Ovary (tissue), 9 donors: ENCODE results near the gene PGBD5. TPM values are rescaled to one million over a fixed set of nuclear protein-coding genes. Genes with fewer than 3 reads are reported as not detected.

Experiments used
- DNase-seq, 5 donors: peaks; one replicate each; pipeline ENCODE4 v3.0.0-alpha.2; 2019 to 2020
- H3K27ac ChIP-seq, 2 donors: fragments of 200-600 bp; one replicate each; pipeline versions ENCODE4 v1.5.1 to v1.8.0; 2019 to 2022
- H3K27me3 ChIP-seq: fragments of 200-600 bp; one replicate; pipeline ENCODE4 v1.8.0; 2022
- H3K36me3 ChIP-seq: fragments of 200-600 bp; sonication (generic); one replicate; pipeline ENCODE4 v1.5.1; 2019
- H3K4me1 ChIP-seq: one replicate; pipeline ENCODE4 v1.8.1; 2013; ENCODE audit warnings: mild to moderate bottlenecking, moderate library complexity; ENCODE audit not compliant: insufficient read depth
- H3K4me3 ChIP-seq: fragments of 200-600 bp; sonication (generic); one replicate; pipeline ENCODE4 v1.5.1; 2017
- H3K9me3 ChIP-seq, 2 donors: fragments of 200-600 bp in 1 of 2; sonication (generic) in 1 of 2; one replicate each; pipeline versions ENCODE4 v1.5.1 to v1.8.1; 2013 to 2019; ENCODE audit warnings: mild to moderate bottlenecking in 1 of 2, moderate library complexity in 1 of 2
- EP300 ChIP-seq: sonication (generic); formaldehyde crosslinking; IDR thresholded peaks from one replicate; pipeline ENCODE4 v1.6.1; 2017; ENCODE audit warnings: antibody characterized with exemption
- POLR2A ChIP-seq: fragments of 450-650 bp; IDR thresholded peaks from one replicate; pipeline ENCODE4 v1.6.1; 2017; ENCODE audit warnings: antibody characterized with exemption, mild to moderate bottlenecking, moderate library complexity
- WGBS, 3 donors: extraction: QIAGEN DNeasy Blood & Tissue Kit in 1 of 3; methylation state at CpG; one replicate each; pipeline versions ENCODE4 v1.1.5 to v1.1.7; 2013 to 2017; 5-methylcytosine and 5-hydroxymethylcytosine counted together
- intact Hi-C, 4 donors: fragments of 100-400 bp; cut with DNase I; formaldehyde crosslinking; loops; one replicate each; pipeline versions ENCODE4 v1.11.0 to v1.15.1; 2022 to 2023
- polyA plus RNA-seq, 2 donors: library from polyadenylated mRNA; stranded (reverse); fragments of 200-250 nt in 1 of 2; fragments of 350-450 nt in 1 of 2; fragmentation: Illumina TruSeq in 1 of 2; extraction: RNeasy Lipid Tissue Mini Kit (QIAGEN cat#74804) in 1 of 2; gene quantifications; one replicate each; pipeline ENCODE4 v1.2.3, GENCODE V29; 2013 to 2014
- total RNA-seq, 7 donors: library from RNA; depleted of rRNA in 2 of 7; stranded (reverse); fragments of >200 nt in 2 of 7; fragmentation: NEBNext Ultra II Directional in 3 of 7; extraction: Animal tissue kit (Norgen Biotek cat#: 25700) in 3 of 7; gene quantifications; one replicate each; pipeline versions ENCODE4 v1.1.0 to v1.2.4, GENCODE V29; 2016 to 2023
- TF ChIP-seq, protein P1 (sequence below), 3 donors: fragments of 450-650 bp in 2 of 3; fragments of 200-600 bp in 1 of 3; IDR thresholded peaks; one replicate each; pipeline versions ENCODE4 v1.5.1 to v1.8.0; 2016 to 2022; ENCODE audit warnings: antibody characterized with exemption in 3 of 3, mild to moderate bottlenecking in 1 of 3
- donor health status: DM: no; HTN: no; CAD: no; lungs with moderate emphysema.
- donor health status: DM: no; HTN: no; CAD: no.
- donor health status: Bipolar disorder and iron deficiency.
- donor health status: DM: yes; HTN: yes; CAD: no.
- donor health status: DM: no; HTN: no; CAD: no.
- donor health status: DM: yes; HTN: yes; CAD: no.

The PGBD5 gene
- total and polyA plus RNA-seq, 9 donors = 0.12 to 2.6 (median 1.1) TPM

DNA sequence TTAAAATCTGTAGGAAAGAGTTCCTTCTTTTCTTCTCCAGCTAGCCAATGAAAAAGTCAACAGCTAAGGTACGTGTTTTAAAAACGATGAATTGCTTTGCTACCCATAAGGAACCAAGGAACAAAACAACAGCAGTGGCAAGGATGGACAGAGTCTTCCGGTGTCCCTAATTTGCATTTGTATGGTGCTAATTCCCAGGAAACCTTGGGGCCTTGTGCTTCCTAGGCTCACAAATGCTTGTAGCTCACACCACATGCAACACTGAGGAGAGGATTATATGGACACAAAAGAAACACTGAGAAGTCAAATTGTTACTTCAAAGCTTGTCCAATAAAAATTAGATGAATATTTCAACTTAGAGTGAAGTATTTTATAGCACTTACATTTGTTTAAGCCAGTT is 1.8 kb upstream of the PGBD5 start:
- Histone ChIP-seq H3K4me1 (peaks cover 2% of the 10 kb centered on the region), H3K36me3 (no peaks in the 10 kb centered on the region), H3K27ac (no peak overlapping the region), H3K27me3 (no peaks in the 10 kb centered on the region), H3K4me3 (no peak overlapping the region), H3K9me3 (no peaks in the 10 kb centered on the region)
- TF ChIP-seq, protein P1, sequence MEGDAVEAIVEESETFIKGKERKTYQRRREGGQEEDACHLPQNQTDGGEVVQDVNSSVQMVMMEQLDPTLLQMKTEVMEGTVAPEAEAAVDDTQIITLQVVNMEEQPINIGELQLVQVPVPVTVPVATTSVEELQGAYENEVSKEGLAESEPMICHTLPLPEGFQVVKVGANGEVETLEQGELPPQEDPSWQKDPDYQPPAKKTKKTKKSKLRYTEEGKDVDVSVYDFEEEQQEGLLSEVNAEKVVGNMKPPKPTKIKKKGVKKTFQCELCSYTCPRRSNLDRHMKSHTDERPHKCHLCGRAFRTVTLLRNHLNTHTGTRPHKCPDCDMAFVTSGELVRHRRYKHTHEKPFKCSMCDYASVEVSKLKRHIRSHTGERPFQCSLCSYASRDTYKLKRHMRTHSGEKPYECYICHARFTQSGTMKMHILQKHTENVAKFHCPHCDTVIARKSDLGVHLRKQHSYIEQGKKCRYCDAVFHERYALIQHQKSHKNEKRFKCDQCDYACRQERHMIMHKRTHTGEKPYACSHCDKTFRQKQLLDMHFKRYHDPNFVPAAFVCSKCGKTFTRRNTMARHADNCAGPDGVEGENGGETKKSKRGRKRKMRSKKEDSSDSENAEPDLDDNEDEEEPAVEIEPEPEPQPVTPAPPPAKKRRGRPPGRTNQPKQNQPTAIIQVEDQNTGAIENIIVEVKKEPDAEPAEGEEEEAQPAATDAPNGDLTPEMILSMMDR (IDR thresholded peaks at IDR 0.05) = no peak
- TF ChIP-seq EP300 = no peak
- no peak for TF ChIP-seq POLR2A
- intact Hi-C loops = no loop called here
- 6 to 11% (median 10%) methylated on average over 3 of the region's 3 CpGs for WGBS, 3 donors
- DNase-seq = no peak

DNA sequence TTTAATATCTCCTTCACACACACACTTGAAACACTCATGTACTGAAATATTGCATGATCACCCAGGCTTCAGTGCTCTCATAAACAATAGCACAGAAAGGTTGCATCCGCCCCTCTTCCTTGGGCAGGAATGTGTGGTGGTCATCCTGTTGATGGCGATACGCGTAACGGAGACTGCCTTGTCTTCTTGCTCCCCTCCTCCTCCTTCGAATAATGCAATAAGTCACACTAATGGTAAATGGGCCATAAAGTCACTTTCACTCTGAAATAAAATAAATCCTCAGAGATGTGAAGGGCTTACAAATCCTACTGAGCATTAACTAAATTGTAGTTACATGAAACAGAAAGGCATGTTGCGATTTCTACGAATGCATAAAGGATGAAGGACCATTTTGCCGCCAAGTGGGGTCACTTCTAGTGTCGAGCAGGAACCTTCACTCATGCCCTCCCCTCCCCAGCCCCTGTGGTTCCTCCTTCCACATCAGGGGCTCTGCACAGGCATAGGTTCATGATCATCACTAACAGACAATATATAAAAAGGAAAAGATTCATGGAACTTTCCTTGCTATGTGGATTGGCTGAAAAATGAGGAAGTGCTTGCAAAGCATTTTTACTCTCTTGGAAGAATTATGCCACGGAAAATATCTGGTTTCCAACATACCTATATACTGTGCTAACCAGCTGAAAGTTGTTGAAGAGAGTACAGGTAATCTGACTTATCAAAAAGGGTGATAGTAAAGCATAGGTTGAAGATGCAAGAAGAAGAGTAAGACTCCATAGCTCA is 1.2 kb upstream of the PGBD5 start:
- no peak for DNase-seq
- Histone ChIP-seq H3K4me3 (no peak overlapping the region), H3K9me3 (no peaks in the 10 kb centered on the region), H3K27ac (no peak overlapping the region), H3K4me1 (peaks cover 2% of the 10 kb centered on the region), H3K27me3 (no peaks in the 10 kb centered on the region), H3K36me3 (no peaks in the 10 kb centered on the region)
- 28 to 34% (median 31%) methylated on average over 11 of the region's 11 CpGs for WGBS, 3 donors
- TF ChIP-seq, protein P1 (IDR thresholded peaks at IDR 0.05) = no peak
- no peak for TF ChIP-seq POLR2A
- TF ChIP-seq EP300 = no peak
- intact Hi-C loops = no loop called here

DNA sequence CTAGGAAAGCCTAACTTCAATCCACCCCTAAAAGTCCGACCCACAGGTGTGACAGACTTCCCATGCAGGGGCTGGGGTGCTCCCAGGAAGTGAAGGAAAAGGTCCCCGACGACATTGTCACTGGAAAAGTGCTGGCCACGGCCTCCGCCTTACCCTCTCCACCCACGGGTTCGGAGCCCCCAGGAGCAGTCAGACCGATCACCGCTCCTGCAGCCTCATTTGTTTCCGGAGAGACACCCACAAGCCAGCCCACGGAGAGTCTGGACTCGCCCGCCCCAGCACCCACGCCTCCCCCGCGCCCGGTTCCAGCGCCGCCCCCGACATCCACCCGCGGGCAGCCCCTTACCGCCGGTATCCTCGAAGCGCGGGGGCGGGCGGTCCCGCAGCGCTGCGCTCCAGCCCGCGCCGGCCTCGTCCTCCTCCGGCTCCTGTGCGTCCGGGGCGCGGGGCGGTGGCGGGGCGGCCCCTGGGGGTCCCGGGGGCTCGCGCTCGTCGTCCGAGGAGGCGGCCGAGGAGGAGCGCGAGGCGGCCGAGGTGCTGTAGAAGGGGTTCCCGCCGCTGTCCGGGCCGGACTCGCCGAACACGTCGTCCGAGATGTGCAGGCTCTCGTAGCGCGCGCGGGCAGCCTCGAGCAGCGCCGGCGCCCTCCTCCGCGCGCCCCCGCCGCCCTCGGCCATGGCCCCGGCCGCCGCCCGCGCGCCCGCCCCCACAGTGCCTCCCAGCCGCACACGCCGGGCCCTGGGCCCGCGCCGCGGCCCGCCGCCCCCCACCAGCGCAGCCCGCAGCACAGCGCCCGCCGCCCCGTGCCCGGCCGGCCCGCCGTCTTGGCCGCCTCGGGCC is 660 bp downstream of the PGBD5 start:
- 1 to 2% (median 1%) methylated on average over 46 to 108 of the region's 108 CpGs for WGBS, 3 donors
- Histone ChIP-seq H3K9me3 (no peaks in the 10 kb centered on the region), H3K27ac (no peak overlapping the region), H3K4me3 (no peak overlapping the region), H3K27me3 (no peaks in the 10 kb centered on the region), H3K36me3 (no peaks in the 10 kb centered on the region), H3K4me1 (peaks cover 2% of the 10 kb centered on the region)
- DNase-seq = peak in 2 of 5 donors; percentile 21 to 42
- TF ChIP-seq POLR2A (no peak), EP300 (no peak)
- TF ChIP-seq, protein P1 (IDR thresholded peaks at IDR 0.05) = no peak
- intact Hi-C loops = no loop called here

DNA sequence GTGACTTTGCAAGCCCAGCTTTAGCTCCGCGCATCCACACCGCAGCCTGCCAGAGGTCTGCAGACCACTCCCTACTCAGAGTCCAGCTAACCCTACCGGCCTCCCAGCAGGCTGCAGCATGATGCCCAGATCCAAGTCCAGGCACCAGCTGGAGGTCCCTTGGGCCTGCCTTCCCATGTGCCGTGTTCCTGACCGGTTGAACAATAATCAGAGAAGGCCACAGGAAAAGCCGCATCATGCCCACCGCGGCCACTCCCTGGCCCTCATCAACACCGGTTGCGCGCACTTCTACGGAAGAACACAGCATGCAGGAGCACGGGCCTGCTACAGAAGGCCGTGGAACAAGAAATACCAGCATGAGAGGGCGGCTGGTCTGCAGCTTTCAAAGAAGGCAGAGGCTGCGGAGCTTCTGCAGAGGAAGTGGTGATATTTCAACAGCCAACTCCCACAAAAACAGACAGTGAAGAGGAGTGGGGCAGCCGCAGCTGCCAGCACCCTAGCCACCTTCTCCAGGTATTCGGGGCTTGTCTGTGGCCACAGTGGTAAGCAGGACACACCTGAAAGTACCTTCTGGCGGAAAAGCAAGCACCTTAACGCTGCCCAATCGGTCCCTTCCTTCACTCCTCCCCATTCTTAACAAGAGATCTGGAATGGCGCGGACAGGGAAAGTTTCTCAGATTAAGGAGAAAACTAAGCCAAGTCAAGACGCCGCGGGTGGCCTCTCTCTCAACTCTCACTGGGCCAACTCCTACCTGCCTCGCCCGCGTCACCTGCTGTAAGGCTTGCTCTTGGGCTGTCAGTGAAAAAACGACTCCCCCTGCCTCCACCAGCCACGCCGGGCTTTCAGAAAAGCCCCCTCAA is 1.5 kb downstream of the PGBD5 start:
- TF ChIP-seq POLR2A (no peak), EP300 (no peak)
- TF ChIP-seq, protein P1 (IDR thresholded peaks at IDR 0.05) = no peak
- H3K4me1 ChIP-seq = peaks cover 2% of the 10 kb centered on the region
- no peak for DNase-seq
- WGBS, 3 donors = 6 to 9% (median 7%) methylated on average over 33 of the region's 33 CpGs
- H3K27me3 ChIP-seq = no peaks in the 10 kb centered on the region
- no peak overlapping the region for H3K4me3 ChIP-seq
- H3K9me3 ChIP-seq = no peaks in the 10 kb centered on the region
- no peak overlapping the region for H3K27ac ChIP-seq
- H3K36me3 ChIP-seq = no peaks in the 10 kb centered on the region
- intact Hi-C loops = no loop called here
